Activated B cell treated with CpG ODN at 0.5 μM for 24 hours (primary cell): ENCODE results near the gene CCDC33. TPM values are rescaled to one million over a fixed set of nuclear protein-coding genes. Genes with fewer than 3 reads are reported as not detected.

ENCODE experiments used
- ATAC-seq: fragments of 200-7000 bp; cut with Tn5 transposase; one replicate; pipeline ENCODE4 v1.10.0; 2021; ENCODE audit warnings: low read depth, mild to moderate bottlenecking, moderate library complexity
- CTCF ChIA-PET: fragments of 350-600 bp; sonication (Branson Sonifier 250); formaldehyde crosslinking; loops from one replicate; lab custom pipeline; 2021; ENCODE audit warnings: antibody characterized with exemption; lab: Charles Lee
- POLR2A ChIA-PET: fragments of 350-600 bp; sonication (Branson Sonifier 250); formaldehyde crosslinking; loops from one replicate; lab custom pipeline; 2021; ENCODE audit warnings: antibody characterized with exemption; lab: Charles Lee
- DNase-seq: peaks from one replicate; pipeline ENCODE4 v3.0.0; 2022
- H3K27ac Mint-ChIP-seq: one replicate; pipeline ENCODE4 v1.8.0; 2020; ENCODE audit warnings: mixed read lengths
- H3K27me3 Mint-ChIP-seq: one replicate; pipeline ENCODE4 v1.8.0; 2021; ENCODE audit warnings: mixed read lengths
- H3K36me3 Mint-ChIP-seq: one replicate; pipeline ENCODE4 v1.8.0; 2021; ENCODE audit warnings: low read depth, mixed read lengths
- H3K4me1 Mint-ChIP-seq: one replicate; pipeline ENCODE4 v1.8.0; 2021; ENCODE audit warnings: mixed read lengths
- H3K4me3 Mint-ChIP-seq: one replicate; pipeline ENCODE4 v1.8.0; 2020; ENCODE audit warnings: mild to moderate bottlenecking, mixed read lengths
- H3K9me3 Mint-ChIP-seq: one replicate; pipeline ENCODE4 v1.8.0; 2020; ENCODE audit warnings: mixed read lengths
- CTCF ChIP-seq: fragments of 200-600 bp; IDR thresholded peaks from one replicate; pipeline ENCODE4 v1.8.0; 2022; ENCODE audit warnings: antibody characterized with exemption, mild to moderate bottlenecking
- intact Hi-C: fragments of 100-400 bp; cut with micrococcal nuclease; formaldehyde crosslinking; loops from one replicate; pipeline ENCODE4 v1.15.1; 2024
- total RNA-seq: library from RNA; stranded (reverse); gene quantifications from 2 replicates; pipeline ENCODE4 v1.2.3, GENCODE V29; 2022

The CCDC33 gene
- total RNA-seq, 1 donor from 2014 or later, result not detected

- Mint-ChIP-seq H3K27me3 (peaks cover 30% of the 10 kb centered on the region), H3K4me3 (no peak overlapping the region), H3K27ac (no peak overlapping the region), H3K9me3 (no peaks in the 10 kb centered on the region), H3K36me3 (no peaks in the 10 kb centered on the region), H3K4me1 (no peaks in the 10 kb centered on the region)
- intact Hi-C loops, result no loop called here
- ChIA-PET POLR2A (interaction anchor here (0.7 kb wide), 1 partner anchor 354 kb away, joined by 3 read pairs; no protein-coding TSS in a partner anchor), CTCF (no interaction called here)
- no peak for ATAC-seq
- DNase-seq, result no peak
- TF ChIP-seq CTCF, result no peak
Measured at GRCh38 chr15:74283368-74283767, 47.2 kb downstream of the CCDC33 start.

GRCh38 chr15:74289671-74290070 lies 53.5 kb downstream of the CCDC33 start:
- intact Hi-C loops, result no loop called here
- TF ChIP-seq CTCF, result no peak
- DNase-seq, result no peak
- H3K4me1 Mint-ChIP-seq, result no peaks in the 10 kb centered on the region
- H3K27ac Mint-ChIP-seq, result no peak overlapping the region
- peaks cover 26% of the 10 kb centered on the region for H3K27me3 Mint-ChIP-seq
- CTCF ChIA-PET, result no interaction called here
- H3K9me3 Mint-ChIP-seq, result no peaks in the 10 kb centered on the region
- ATAC-seq, result no peak
- H3K36me3 Mint-ChIP-seq, result no peaks in the 10 kb centered on the region
- POLR2A ChIA-PET, result no interaction called here
- H3K4me3 Mint-ChIP-seq, result no peak overlapping the region

GRCh38 chr15:74290645-74291044 lies 54.5 kb downstream of the CCDC33 start:
- peaks cover 26% of the 10 kb centered on the region for H3K27me3 Mint-ChIP-seq
- no peaks in the 10 kb centered on the region for H3K36me3 Mint-ChIP-seq
- H3K4me3 Mint-ChIP-seq, result no peak overlapping the region
- ChIA-PET POLR2A (no interaction called here), CTCF (no interaction called here)
- TF ChIP-seq CTCF, result no peak
- intact Hi-C loops, result no loop called here
- DNase-seq (no peak), ATAC-seq (no peak)
- no peaks in the 10 kb centered on the region for H3K4me1 Mint-ChIP-seq
- H3K9me3 Mint-ChIP-seq, result no peaks in the 10 kb centered on the region
- no peak overlapping the region for H3K27ac Mint-ChIP-seq

- peak; percentile 52 for ATAC-seq
- TF ChIP-seq CTCF, result no peak
- intact Hi-C loops, result no loop called here
- ChIA-PET POLR2A (no interaction called here), CTCF (interaction anchor here (0.6 kb wide), 1 partner anchor 1898 kb away, joined by 3 read pairs; no protein-coding TSS in a partner anchor)
- no peaks in the 10 kb centered on the region for H3K36me3 Mint-ChIP-seq
- no peaks in the 10 kb centered on the region for H3K4me1 Mint-ChIP-seq
- H3K4me3 Mint-ChIP-seq, result no peak overlapping the region
- DNase-seq, result peak; percentile 50
- H3K27me3 Mint-ChIP-seq, result peaks cover 26% of the 10 kb centered on the region
- no peaks in the 10 kb centered on the region for H3K9me3 Mint-ChIP-seq
- no peak overlapping the region for H3K27ac Mint-ChIP-seq
Measured at GRCh38 chr15:74291101-74292071, 55.3 kb downstream of the CCDC33 start.

GRCh38 chr15:74293021-74293810 lies 57.1 kb downstream of the CCDC33 start:
- CTCF ChIA-PET, result no interaction called here
- POLR2A ChIA-PET, result interaction anchor here (0.6 kb wide), 1 partner anchor 382 kb away, joined by 3 read pairs; no protein-coding TSS in a partner anchor
- TF ChIP-seq CTCF, result no peak
- Mint-ChIP-seq H3K4me1 (no peaks in the 10 kb centered on the region), H3K4me3 (no peak overlapping the region), H3K27me3 (peaks cover 24% of the 10 kb centered on the region), H3K36me3 (no peaks in the 10 kb centered on the region), H3K27ac (no peak overlapping the region), H3K9me3 (no peaks in the 10 kb centered on the region)
- intact Hi-C loops, result no loop called here
- ATAC-seq (no peak), DNase-seq (no peak)
